ENCODE data around the gene PLK5. TPM values are rescaled to one million over a fixed set of nuclear protein-coding genes. Genes with fewer than 3 reads are reported as not detected.

PLK5 gene
- total RNA-seq, 4 donors from 2014 or later = not detected

- Histone ChIP-seq H3K27ac (peak within 1 kb of the TSS; percentile 74 to 89 (median 85)), H3K4me3 (peak within 1 kb of the TSS; percentile 29 to 59 (median 48)), H3K36me3 (no peaks in the 10 kb centered on the region), H3K9me3 (no peaks in the 10 kb centered on the region), H3K27me3 (peaks cover 18% of the 10 kb centered on the region), H3K4me1 (peaks cover 10 to 17% (median 15%) of the 10 kb centered on the region in 4 donors)
- TF ChIP-seq EP300 (IDR thresholded peaks at IDR 0.05; ENCODE audit: low read depth) (no peak), POLR2AphosphoS5 (IDR thresholded peaks at IDR 0.05) (peak in 1 of 3 donors; percentile 11), POLR2A (IDR thresholded peaks at IDR 0.05) (no peak), CTCF (IDR thresholded peaks at IDR 0.05) (no peak)
- 0% methylated on average over 73 of the region's 74 CpGs; no CpG with 5 or more reads in 1 of the 2 donors for WGBS, 2 donors (ENCODE audit: low coverage in 1 of 2)
- intact Hi-C loops (cut with DNase I; ENCODE audit: low total_unique reads) = no loop called here
- in situ Hi-C loops (cut with MboI; ENCODE audit: low pct_ligation_motif_present in 1 of 4, low pct_unique_long_range_greater_than_20kb in 1 of 4, low sequenced_read_pairs in 3 of 4) = no loop called here
- DNase-seq = peak; percentile 100
These were observed 33.4 kb upstream of the PLK5 start, which contains the start of gene PCSK4 for GRCh38 chr19:1490311-1491113. TSS of gene PCSK4 (minus strand) at chr19:1490350. CDS start at chr19:1490346, 4 bp downstream.

GRCh38 chr19:1491114-1491848, 32.6 kb upstream of the PLK5 start, which contains the start of gene REEP6:
TSS of gene REEP6 (plus strand) at chr19:1491181. CDS start at chr19:1491270, 89 bp downstream.
- peaks cover 10 to 17% (median 15%) of the 10 kb centered on the region in 4 donors for H3K4me1 ChIP-seq
- peak within 1 kb of the TSS; percentile 74 to 89 (median 85) for H3K27ac ChIP-seq
- H3K9me3 ChIP-seq = no peaks in the 10 kb centered on the region
- peaks cover 22% of the 10 kb centered on the region for H3K27me3 ChIP-seq
- TF ChIP-seq POLR2A (IDR thresholded peaks at IDR 0.05) (peak; percentile 15), CTCF (IDR thresholded peaks at IDR 0.05) (no peak)
- peak within 1 kb of the TSS; percentile 29 to 59 (median 48) for H3K4me3 ChIP-seq
- intact Hi-C loops (cut with DNase I; ENCODE audit: low total_unique reads) (no loop called here), in situ Hi-C loops (cut with MboI; ENCODE audit: low pct_ligation_motif_present in 1 of 4, low pct_unique_long_range_greater_than_20kb in 1 of 4, low sequenced_read_pairs in 3 of 4) (no loop called here)
- DNase-seq = no peak
- no peaks in the 10 kb centered on the region for H3K36me3 ChIP-seq
- WGBS, 2 donors (ENCODE audit: low coverage in 1 of 2) = 7% methylated on average over 29 of the region's 73 CpGs; no CpG with 5 or more reads in 1 of the 2 donors

- Histone ChIP-seq H3K4me3 (peak overlapping the region in 2 of 4 donors; percentile 40 to 52), H3K36me3 (no peaks in the 10 kb centered on the region), H3K27me3 (peaks cover 27% of the 10 kb centered on the region), H3K4me1 (peaks cover 10 to 17% (median 15%) of the 10 kb centered on the region in 4 donors), H3K27ac (no peak overlapping the region), H3K9me3 (no peaks in the 10 kb centered on the region)
- 37 to 54% methylated on average over 9 to 12 of the region's 12 CpGs for WGBS, 2 donors (ENCODE audit: low coverage in 1 of 2)
- TF ChIP-seq POLR2A (IDR thresholded peaks at IDR 0.05) = no peak
- TF ChIP-seq CTCF (IDR thresholded peaks at IDR 0.05) = no peak
- no peak for TF ChIP-seq EP300 (IDR thresholded peaks at IDR 0.05; ENCODE audit: low read depth)
- no peak for TF ChIP-seq POLR2AphosphoS5 (IDR thresholded peaks at IDR 0.05)
- DNase-seq = no peak
- in situ Hi-C loops (cut with MboI; ENCODE audit: low pct_ligation_motif_present in 1 of 4, low pct_unique_long_range_greater_than_20kb in 1 of 4, low sequenced_read_pairs in 3 of 4) = no loop called here
- intact Hi-C loops (cut with DNase I; ENCODE audit: low total_unique reads) = no loop called here
These were observed 32.1 kb upstream of the PLK5 start for GRCh38 chr19:1491849-1492170.

- H3K27me3 ChIP-seq = peaks cover 34% of the 10 kb centered on the region
- no peak overlapping the region for H3K4me3 ChIP-seq
- no peaks in the 10 kb centered on the region for H3K36me3 ChIP-seq
- TF ChIP-seq POLR2A (IDR thresholded peaks at IDR 0.05) = no peak
- no peak for TF ChIP-seq CTCF (IDR thresholded peaks at IDR 0.05)
- no peak for TF ChIP-seq POLR2AphosphoS5 (IDR thresholded peaks at IDR 0.05)
- no peak for TF ChIP-seq EP300 (IDR thresholded peaks at IDR 0.05; ENCODE audit: low read depth)
- H3K27ac ChIP-seq = no peak overlapping the region
- H3K9me3 ChIP-seq = no peaks in the 10 kb centered on the region
- intact Hi-C loops (cut with DNase I; ENCODE audit: low total_unique reads) (no loop called here), in situ Hi-C loops (cut with MboI; ENCODE audit: low pct_ligation_motif_present in 1 of 4, low pct_unique_long_range_greater_than_20kb in 1 of 4, low sequenced_read_pairs in 3 of 4) (no loop called here)
- no peak for DNase-seq
- peaks cover 10 to 17% (median 15%) of the 10 kb centered on the region in 4 donors for H3K4me1 ChIP-seq
- WGBS, 2 donors (ENCODE audit: low coverage in 1 of 2) = 52 to 100% methylated on average over 1 to 10 of the region's 10 CpGs
These were observed 31.3 kb upstream of the PLK5 start for GRCh38 chr19:1492474-1493006.

Measured in transverse colon (tissue), 4 donors.